ENCODE data around the gene DISP3. TPM values are rescaled to one million over a fixed set of nuclear protein-coding genes. Genes with fewer than 3 reads are reported as not detected.

The DISP3 gene
- polyA plus RNA-seq, 1 donor (not counting 4 experiments of a cell fraction or from before 2014, with no cell fraction given): not detected

- dilution Hi-C loops (cut with MboI; ENCODE audit: extremely low pct_ligation_motif_present, low sequenced_read_pairs): no loop called here
- Histone ChIP-seq H3K79me2 (ENCODE audit: control insufficient read depth, insufficient read depth, low read length) (no peaks in the 10 kb centered on the region), H3K9me3 (ENCODE audit: control insufficient read depth, low read depth, low read length) (no peaks in the 10 kb centered on the region), H4K20me1 (ENCODE audit: control insufficient read depth, extremely low read depth, insufficient read depth, low read length) (no peaks in the 10 kb centered on the region), H3K27me3 (ENCODE audit: control insufficient read depth, extremely low read depth, insufficient read depth, low read length) (peaks cover 44% of the 10 kb centered on the region), H3K4me3 (ENCODE audit: control insufficient read depth in 2 of 3, extremely low read depth in 1 of 3, insufficient read depth in 2 of 3, low read depth in 1 of 3, low read length in 3 of 3) (no peak overlapping the region), H3K4me1 (ENCODE audit: control insufficient read depth, extremely low read depth, insufficient read depth, low read length) (peaks cover 3% of the 10 kb centered on the region), H2AFZ (ENCODE audit: control insufficient read depth, low read length) (no peak overlapping the region), H3K36me3 (ENCODE audit: control insufficient read depth in 2 of 2, extremely low read depth in 1 of 2, insufficient read depth in 2 of 2, low read length in 2 of 2) (no peaks in the 10 kb centered on the region), H3K9ac (ENCODE audit: control insufficient read depth, extremely low read depth, insufficient read depth, low read length) (no peak overlapping the region), H3K27ac (ENCODE audit: control insufficient read depth, insufficient read depth, low read length) (no peak overlapping the region), H3K4me2 (ENCODE audit: control insufficient read depth, extremely low read depth, insufficient read depth, low read depth, low read length) (no peak overlapping the region), H3K9me1 (ENCODE audit: control insufficient read depth, extremely low read depth, insufficient read depth, low read length) (no peaks in the 10 kb centered on the region)
- DNase-seq (ENCODE audit: low read depth, low spot score) (no peak), FAIRE-seq (no peak)
- no peak for TF ChIP-seq EZH2 (IDR thresholded peaks at IDR 0.05; ENCODE audit: low read length)
- TF ChIP-seq CTCF (optimal IDR thresholded peaks at IDR 0.05 in 1 of 3, IDR thresholded peaks at IDR 0.05 in 1 of 3, conservative IDR thresholded peaks at IDR 0.05 in 1 of 3; ENCODE audit: extremely low read depth in 1 of 3, insufficient read depth in 2 of 3, low read length in 3 of 3): no peak
These were observed 5.3 kb downstream of the DISP3 start for GRCh38 chr1:11484321-11484655.

- Histone ChIP-seq H3K4me1 (ENCODE audit: control insufficient read depth, extremely low read depth, insufficient read depth, low read length) (no peaks in the 10 kb centered on the region), H3K79me2 (ENCODE audit: control insufficient read depth, insufficient read depth, low read length) (no peaks in the 10 kb centered on the region), H3K27ac (ENCODE audit: control insufficient read depth, insufficient read depth, low read length) (no peak overlapping the region), H4K20me1 (ENCODE audit: control insufficient read depth, extremely low read depth, insufficient read depth, low read length) (no peaks in the 10 kb centered on the region), H3K9me3 (ENCODE audit: control insufficient read depth, low read depth, low read length) (no peaks in the 10 kb centered on the region), H3K27me3 (ENCODE audit: control insufficient read depth, extremely low read depth, insufficient read depth, low read length) (peaks cover 35% of the 10 kb centered on the region), H3K36me3 (ENCODE audit: control insufficient read depth in 2 of 2, extremely low read depth in 1 of 2, insufficient read depth in 2 of 2, low read length in 2 of 2) (no peaks in the 10 kb centered on the region), H3K9ac (ENCODE audit: control insufficient read depth, extremely low read depth, insufficient read depth, low read length) (no peak overlapping the region), H2AFZ (ENCODE audit: control insufficient read depth, low read length) (no peak overlapping the region), H3K4me3 (ENCODE audit: control insufficient read depth in 2 of 3, extremely low read depth in 1 of 3, insufficient read depth in 2 of 3, low read depth in 1 of 3, low read length in 3 of 3) (no peak overlapping the region), H3K9me1 (ENCODE audit: control insufficient read depth, extremely low read depth, insufficient read depth, low read length) (no peaks in the 10 kb centered on the region), H3K4me2 (ENCODE audit: control insufficient read depth, extremely low read depth, insufficient read depth, low read depth, low read length) (no peak overlapping the region)
- DNase-seq (ENCODE audit: low read depth, low spot score) (no peak), FAIRE-seq (no peak)
- no peak for TF ChIP-seq EZH2 (IDR thresholded peaks at IDR 0.05; ENCODE audit: low read length)
- TF ChIP-seq CTCF (optimal IDR thresholded peaks at IDR 0.05 in 1 of 3, IDR thresholded peaks at IDR 0.05 in 1 of 3, conservative IDR thresholded peaks at IDR 0.05 in 1 of 3; ENCODE audit: extremely low read depth in 1 of 3, insufficient read depth in 2 of 3, low read length in 3 of 3): no peak
- dilution Hi-C loops (cut with MboI; ENCODE audit: extremely low pct_ligation_motif_present, low sequenced_read_pairs): no loop called here
These were observed 6.2 kb downstream of the DISP3 start for GRCh38 chr1:11485191-11485590.
